Measurements from ENCODE around the gene EXTL2. TPM values are rescaled to one million over a fixed set of nuclear protein-coding genes. Genes with fewer than 3 reads are reported as not detected.

The EXTL2 gene
- total RNA-seq, 1 experiment from 2014 or later = 21.1 TPM

- H3K9me2 ChIP-seq (ENCODE audit: insufficient read depth) = no peaks in the 10 kb centered on the region
- no peak overlapping the region for H2AFZ ChIP-seq (ENCODE audit: low read depth, low read length, poor library complexity, severe bottlenecking)
- no peaks in the 10 kb centered on the region for H3K27me3 ChIP-seq (ENCODE audit: insufficient read depth, low read length)
- TF ChIP-seq ELF1 (IDR thresholded peaks at IDR 0.05; ENCODE audit: borderline replicate concordance, low read depth) (no peak), CTCF (IDR thresholded peaks at IDR 0.05 in 2 of 3, conservative IDR thresholded peaks at IDR 0.05 in 1 of 3; ENCODE audit: borderline replicate concordance in 1 of 3, insufficient read depth in 1 of 3, low read depth in 2 of 3, low read length in 2 of 3) (no peak), SIN3A (IDR thresholded peaks at IDR 0.05; ENCODE audit: low read depth) (no peak), ZBTB33 (IDR thresholded peaks at IDR 0.05; ENCODE audit: extremely low read depth, insufficient replicate concordance, low read length) (no peak), MAX (IDR thresholded peaks at IDR 0.05) (no peak), JUND (IDR thresholded peaks at IDR 0.05) (no peak), SRF (IDR thresholded peaks at IDR 0.05; ENCODE audit: low read depth) (no peak), SP1 (IDR thresholded peaks at IDR 0.05; ENCODE audit: low read depth) (no peak), EZH2phosphoT487 (IDR thresholded peaks at IDR 0.05; ENCODE audit: borderline replicate concordance) (no peak), ZFX (IDR thresholded peaks at IDR 0.05) (no peak), TCF7L2 (IDR thresholded peaks at IDR 0.05; ENCODE audit: borderline replicate concordance, extremely low read depth, insufficient read depth, insufficient read length) (no peak), POLR2A (IDR thresholded peaks at IDR 0.05; ENCODE audit: borderline replicate concordance, extremely low read depth, insufficient read depth, insufficient read length) (no peak), CEBPB (IDR thresholded peaks at IDR 0.05; ENCODE audit: low read depth) (no peak), EGR1 (IDR thresholded peaks at IDR 0.05; ENCODE audit: low read depth) (no peak), REST (IDR thresholded peaks at IDR 0.05; ENCODE audit: low read depth) (no peak)
- RAD21 ChIA-PET (ENCODE audit: low non-redundant PET in 1 of 2, low total read pairs in 2 of 2, uncharacterized antibody in 2 of 2, unreplicated experiment in 2 of 2) = no interaction called here
- no peaks in the 10 kb centered on the region for H3K36me3 ChIP-seq (ENCODE audit: control insufficient read depth in 1 of 2, insufficient read depth in 2 of 2, low read length in 2 of 2)
- intact Hi-C loops (cut with micrococcal nuclease) = no loop called here
- no peak overlapping the region for H3K4me2 ChIP-seq (ENCODE audit: low read length)
- CTCF ChIA-PET = no interaction called here
- no peaks in the 10 kb centered on the region for H4K20me1 ChIP-seq (ENCODE audit: insufficient read depth)
- H3K9me3 ChIP-seq (ENCODE audit: control insufficient read depth in 1 of 2, insufficient read depth in 1 of 2, low read depth in 1 of 2, low read length in 2 of 2) = no peaks in the 10 kb centered on the region
- DNase-seq (ENCODE audit: low read depth, low spot score) = no peak
- H3K27ac ChIP-seq (ENCODE audit: low read depth, low read length) = no peak overlapping the region
- no peaks in the 10 kb centered on the region for H3K79me2 ChIP-seq (ENCODE audit: insufficient read depth, low read length)
- no TSS peak for BruUV-seq (replicated peaks)
- H3K4me3 ChIP-seq (replicated peaks in 1 of 2; ENCODE audit: low read depth in 1 of 2, low read length in 2 of 2) = no peak overlapping the region
- POLR2A ChIA-PET = no interaction called here
- H3K4me1 ChIP-seq (ENCODE audit: control insufficient read depth in 1 of 2, insufficient read depth in 2 of 2, low read length in 2 of 2) = no peaks in the 10 kb centered on the region
- H3K9ac ChIP-seq (ENCODE audit: low read length) = no peak overlapping the region
- ATAC-seq = no peak
Measured at GRCh38 chr1:100875228-100875627, 19.4 kb downstream of the EXTL2 start.
